Measurements from ENCODE around the gene CDKN1A.

DNA sequence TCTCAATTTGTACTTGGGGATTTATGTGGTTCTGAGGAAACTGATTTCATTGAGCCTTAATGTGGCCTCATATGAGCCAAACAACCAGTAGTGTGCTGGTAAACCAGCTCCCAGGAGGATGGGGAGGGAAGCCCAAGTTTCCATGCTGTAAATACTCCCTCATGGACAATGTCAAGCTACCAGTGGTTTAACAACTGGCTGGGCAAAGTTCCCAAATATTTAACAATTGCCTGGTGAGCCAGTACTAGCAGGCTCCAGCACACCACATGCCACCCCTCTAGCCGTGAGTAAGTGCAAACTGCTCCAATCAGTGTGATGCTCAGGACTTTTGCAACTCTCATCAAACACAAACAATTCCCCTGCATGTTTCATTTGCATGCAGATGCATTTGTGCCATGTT lies 19.2 kb upstream of the CDKN1A start:
- TF ChIP-seq, protein P1, sequence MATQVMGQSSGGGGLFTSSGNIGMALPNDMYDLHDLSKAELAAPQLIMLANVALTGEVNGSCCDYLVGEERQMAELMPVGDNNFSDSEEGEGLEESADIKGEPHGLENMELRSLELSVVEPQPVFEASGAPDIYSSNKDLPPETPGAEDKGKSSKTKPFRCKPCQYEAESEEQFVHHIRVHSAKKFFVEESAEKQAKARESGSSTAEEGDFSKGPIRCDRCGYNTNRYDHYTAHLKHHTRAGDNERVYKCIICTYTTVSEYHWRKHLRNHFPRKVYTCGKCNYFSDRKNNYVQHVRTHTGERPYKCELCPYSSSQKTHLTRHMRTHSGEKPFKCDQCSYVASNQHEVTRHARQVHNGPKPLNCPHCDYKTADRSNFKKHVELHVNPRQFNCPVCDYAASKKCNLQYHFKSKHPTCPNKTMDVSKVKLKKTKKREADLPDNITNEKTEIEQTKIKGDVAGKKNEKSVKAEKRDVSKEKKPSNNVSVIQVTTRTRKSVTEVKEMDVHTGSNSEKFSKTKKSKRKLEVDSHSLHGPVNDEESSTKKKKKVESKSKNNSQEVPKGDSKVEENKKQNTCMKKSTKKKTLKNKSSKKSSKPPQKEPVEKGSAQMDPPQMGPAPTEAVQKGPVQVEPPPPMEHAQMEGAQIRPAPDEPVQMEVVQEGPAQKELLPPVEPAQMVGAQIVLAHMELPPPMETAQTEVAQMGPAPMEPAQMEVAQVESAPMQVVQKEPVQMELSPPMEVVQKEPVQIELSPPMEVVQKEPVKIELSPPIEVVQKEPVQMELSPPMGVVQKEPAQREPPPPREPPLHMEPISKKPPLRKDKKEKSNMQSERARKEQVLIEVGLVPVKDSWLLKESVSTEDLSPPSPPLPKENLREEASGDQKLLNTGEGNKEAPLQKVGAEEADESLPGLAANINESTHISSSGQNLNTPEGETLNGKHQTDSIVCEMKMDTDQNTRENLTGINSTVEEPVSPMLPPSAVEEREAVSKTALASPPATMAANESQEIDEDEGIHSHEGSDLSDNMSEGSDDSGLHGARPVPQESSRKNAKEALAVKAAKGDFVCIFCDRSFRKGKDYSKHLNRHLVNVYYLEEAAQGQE (IDR thresholded peaks at IDR 0.05; ENCODE audit: insufficient replicate concordance, low read depth): no peak
- no peak for TF ChIP-seq CTCF (IDR thresholded peaks at IDR 0.05; ENCODE audit: insufficient read depth, low read length)
- no peak for TF ChIP-seq GABPA (IDR thresholded peaks at IDR 0.05; ENCODE audit: low read depth)
